ENCODE data around the gene TP53RK. TPM values are rescaled to one million over a fixed set of nuclear protein-coding genes. Genes with fewer than 3 reads are reported as not detected.

TP53RK gene
- total and polyA plus RNA-seq, 7 donors = 8.4 to 24.4 (median 10.2) TPM

GRCh38 chr20:46683668-46683938 lies 5.6 kb downstream of the TP53RK start:
- peak overlapping the region in 3 of 4 donors; percentile 32 to 41 (median 41) for H3K4me3 ChIP-seq
- TF ChIP-seq POLR2AphosphoS5 (IDR thresholded peaks at IDR 0.05) (no peak), CTCF (IDR thresholded peaks at IDR 0.05) (no peak), POLR2A (IDR thresholded peaks at IDR 0.05) (no peak)
- no peak for DNase-seq
- H3K27ac ChIP-seq = peak overlapping the region; percentile 33 to 68 (median 62)
- intact Hi-C loops (cut with DNase I) = loop anchor here (5.0 to 10.0 kb wide), 3 partner anchors 121 to 589 kb away; partner anchors contain the start of gene ZNF334
- H3K36me3 ChIP-seq = peaks cover 0 to 27% (median 2%) of the 10 kb centered on the region in 4 donors
- peaks cover 0 to 58% (median 44%) of the 10 kb centered on the region in 4 donors for H3K4me1 ChIP-seq
- no peaks in the 10 kb centered on the region for H3K9me3 ChIP-seq
- H3K27me3 ChIP-seq = no peaks in the 10 kb centered on the region
- 72 to 79% methylated on average over 8 of the region's 8 CpGs for WGBS, 2 donors

- TF ChIP-seq EP300 (IDR thresholded peaks at IDR 0.05) (no peak), POLR2AphosphoS5 (IDR thresholded peaks at IDR 0.05) (no peak), POLR2A (IDR thresholded peaks at IDR 0.05) (no peak), CTCF (IDR thresholded peaks at IDR 0.05) (no peak)
- WGBS, 2 donors = 60 to 62% methylated on average over 12 of the region's 12 CpGs
- Histone ChIP-seq H3K27ac (peak overlapping the region in 1 of 4 donors; percentile 57), H3K4me3 (peak overlapping the region in 2 of 4 donors; percentile 32 to 41), H3K36me3 (peaks cover 0 to 27% (median 2%) of the 10 kb centered on the region in 4 donors), H3K9me3 (no peaks in the 10 kb centered on the region), H3K4me1 (peaks cover 0 to 53% (median 40%) of the 10 kb centered on the region in 4 donors), H3K27me3 (no peaks in the 10 kb centered on the region)
- no peak for DNase-seq
- intact Hi-C loops (cut with DNase I) = loop anchor here (5.0 to 10.0 kb wide), 3 partner anchors 121 to 588 kb away; partner anchors contain the start of gene ZNF334
These were observed 6.1 kb downstream of the TP53RK start for GRCh38 chr20:46683011-46683667.

- H3K4me3 ChIP-seq = no peak overlapping the region
- peaks cover 0 to 27% (median 2%) of the 10 kb centered on the region in 4 donors for H3K36me3 ChIP-seq
- DNase-seq = no peak
- no peak overlapping the region for H3K27ac ChIP-seq
- no peaks in the 10 kb centered on the region for H3K9me3 ChIP-seq
- peaks cover 0 to 44% (median 31%) of the 10 kb centered on the region in 4 donors for H3K4me1 ChIP-seq
- no peak for TF ChIP-seq CTCF (IDR thresholded peaks at IDR 0.05)
- TF ChIP-seq POLR2A (IDR thresholded peaks at IDR 0.05) = no peak
- no peak for TF ChIP-seq POLR2AphosphoS5 (IDR thresholded peaks at IDR 0.05)
- TF ChIP-seq EP300 (IDR thresholded peaks at IDR 0.05) = no peak
- H3K27me3 ChIP-seq = no peaks in the 10 kb centered on the region
- intact Hi-C loops (cut with DNase I) = loop anchor here (5.0 to 10.0 kb wide), 3 partner anchors 120 to 587 kb away; partner anchors contain the start of gene ZNF334
- WGBS, 2 donors = 75 to 87% methylated on average over 9 of the region's 9 CpGs
These were observed 7.0 kb downstream of the TP53RK start for GRCh38 chr20:46682063-46682821.

- Histone ChIP-seq H3K4me1 (peaks cover 0 to 34% (median 22%) of the 10 kb centered on the region in 4 donors), H3K4me3 (no peak overlapping the region), H3K27ac (no peak overlapping the region), H3K36me3 (peaks cover 0 to 19% (median 2%) of the 10 kb centered on the region in 4 donors), H3K27me3 (no peaks in the 10 kb centered on the region), H3K9me3 (no peaks in the 10 kb centered on the region)
- intact Hi-C loops (cut with DNase I) = loop anchor here (5.0 to 10.0 kb wide), 3 partner anchors 119 to 586 kb away; partner anchors contain the start of gene ZNF334
- 47 to 52% methylated on average over 14 of the region's 14 CpGs for WGBS, 2 donors
- DNase-seq = no peak
- no peak for TF ChIP-seq POLR2AphosphoS5 (IDR thresholded peaks at IDR 0.05)
- peak; percentile 48 to 79 (median 68) for TF ChIP-seq CTCF (IDR thresholded peaks at IDR 0.05)
These were observed 8.0 kb downstream of the TP53RK start for GRCh38 chr20:46681032-46681854.
